ENCODE data around the gene ZNF775. TPM values are rescaled to one million over a fixed set of nuclear protein-coding genes. Genes with fewer than 3 reads are reported as not detected.

Gene ZNF775
- total RNA-seq, 2 experiments from 2014 or later = 4.7 to 4.9 TPM

GRCh38 chr7:150356265-150356897, 22.7 kb upstream of the ZNF775 start:
- TF ChIP-seq CTCF (IDR thresholded peaks at IDR 0.05) = peak; percentile 89
- Mint-ChIP-seq H3K4me3 (peak overlapping the region; percentile 2), H3K9me3 (no peaks in the 10 kb centered on the region), H3K27ac (no peak overlapping the region), H3K27me3 (no peaks in the 10 kb centered on the region), H3K4me1 (ENCODE audit: low read depth) (peaks cover 38% of the 10 kb centered on the region), H3K36me3 (ENCODE audit: low read depth) (peaks cover 3% of the 10 kb centered on the region)
- peak; percentile 38 for DNase-seq
- ATAC-seq = peak; percentile 17
- intact Hi-C loops (cut with micrococcal nuclease) = loop anchor here (1.0 to 10.0 kb wide), 3 partner anchors 51 to 398 kb away; a partner anchor contains a TSS
- CTCF ChIA-PET = interaction anchor here (0.7 to 3.0 kb wide), 13 partner anchors 10 to 581 kb away, joined by 3 to 15 read pairs (median 6); a partner anchor contains a TSS
- POLR2A ChIA-PET = interaction anchor here (1.1 kb wide), 1 partner anchor 12 kb away, joined by 4 read pairs; the partner anchor contains the start of gene REPIN1

GRCh38 chr7:150357270-150357669, 21.9 kb upstream of the ZNF775 start:
- POLR2A ChIA-PET = interaction anchor here (0.6 to 2.1 kb wide), 7 partner anchors 11 to 123 kb away, joined by 3 to 10 read pairs (median 4); partner anchors contain the start of genes ACTR3C, GIMAP8, LRRC61 and REPIN1

GRCh38 chr7:150357771-150358427, 21.2 kb upstream of the ZNF775 start:
- H3K9me3 Mint-ChIP-seq = no peaks in the 10 kb centered on the region
- intact Hi-C loops (cut with micrococcal nuclease) = loop anchor here (5.0 to 10.0 kb wide), 2 partner anchors 49 to 397 kb away; a partner anchor contains a TSS
- CTCF ChIA-PET = interaction anchor here (1.0 to 3.0 kb wide), 10 partner anchors 9 to 64 kb away, joined by 3 to 15 read pairs (median 6); partner anchors contain the start of gene REPIN1

More at GRCh38 chr7:150357270-150357669, 21.9 kb upstream of the ZNF775 start:
- Mint-ChIP-seq H3K9me3 (no peaks in the 10 kb centered on the region), H3K4me3 (peak overlapping the region; percentile 64), H3K27ac (peak overlapping the region; percentile 92), H3K36me3 (ENCODE audit: low read depth) (peaks cover 3% of the 10 kb centered on the region), H3K27me3 (no peaks in the 10 kb centered on the region), H3K4me1 (ENCODE audit: low read depth) (peaks cover 42% of the 10 kb centered on the region)
- no peak for TF ChIP-seq CTCF (IDR thresholded peaks at IDR 0.05)
- CTCF ChIA-PET = interaction anchor here (1.0 to 3.0 kb wide), 13 partner anchors 8 to 64 kb away, joined by 3 to 15 read pairs (median 5); partner anchors contain the start of gene REPIN1
- intact Hi-C loops (cut with micrococcal nuclease) = loop anchor here (5.0 to 10.0 kb wide), 2 partner anchors 50 to 398 kb away; a partner anchor contains a TSS
- DNase-seq (peak; percentile 93), ATAC-seq (peak; percentile 79)

GRCh38 chr7:150358433-150358832, 20.7 kb upstream of the ZNF775 start:
- TF ChIP-seq CTCF (IDR thresholded peaks at IDR 0.05) = no peak
- Mint-ChIP-seq H3K36me3 (ENCODE audit: low read depth) (peaks cover 3% of the 10 kb centered on the region), H3K4me3 (no peak overlapping the region), H3K27me3 (no peaks in the 10 kb centered on the region), H3K9me3 (no peaks in the 10 kb centered on the region), H3K27ac (peak overlapping the region; percentile 62), H3K4me1 (ENCODE audit: low read depth) (peaks cover 42% of the 10 kb centered on the region)
- CTCF ChIA-PET = interaction anchor here (1.0 to 2.6 kb wide), 7 partner anchors 8 to 48 kb away, joined by 3 to 12 read pairs (median 4); partner anchors contain the start of gene REPIN1
- ATAC-seq (peak; percentile 14), DNase-seq (peak; percentile 34)
- intact Hi-C loops (cut with micrococcal nuclease) = loop anchor here (5.0 to 10.0 kb wide), 2 partner anchors 49 to 396 kb away; a partner anchor contains a TSS
- POLR2A ChIA-PET = interaction anchor here (0.6 to 2.1 kb wide), 9 partner anchors 10 to 210 kb away, joined by 3 to 10 read pairs (median 4); partner anchors contain the start of genes ACTR3C, GIMAP8, LRRC61 and REPIN1

More at GRCh38 chr7:150357771-150358427, 21.2 kb upstream of the ZNF775 start:
- ATAC-seq (peak; percentile 43), DNase-seq (peak; percentile 32)
- H3K36me3 Mint-ChIP-seq (ENCODE audit: low read depth) = peaks cover 3% of the 10 kb centered on the region
- H3K4me1 Mint-ChIP-seq (ENCODE audit: low read depth) = peaks cover 42% of the 10 kb centered on the region
- no peaks in the 10 kb centered on the region for H3K27me3 Mint-ChIP-seq
- TF ChIP-seq CTCF (IDR thresholded peaks at IDR 0.05) = no peak
- H3K4me3 Mint-ChIP-seq = peak overlapping the region; percentile 64
- POLR2A ChIA-PET = interaction anchor here (0.6 to 2.1 kb wide), 11 partner anchors 10 to 211 kb away, joined by 3 to 10 read pairs (median 3); partner anchors contain the start of genes ACTR3C, GIMAP8, LRRC61 and REPIN1
- peak overlapping the region; percentile 92 for H3K27ac Mint-ChIP-seq
